HepG2 (cell line): ENCODE results near the gene NOS1AP. TPM values are rescaled to one million over a fixed set of nuclear protein-coding genes. Genes with fewer than 3 reads are reported as not detected.

Experiments
- ATAC-seq: fragments of 200-7000 bp; cut with Tn5 transposase; 3 replicates; pipeline ENCODE4 v1.9.1; 2020; ENCODE audit warnings: mild to moderate bottlenecking, moderate library complexity
- BruUV-seq: library from RNA; stranded (reverse); fragments of 400-500 nt; replicated peaks from 2 replicates; lab custom pipeline; 2021; lab: Mats Ljungman, UMichigan
- CTCF ChIA-PET: fragments of 300-600 bp; formaldehyde crosslinking; extraction: SDS; loops from one replicate; lab custom pipeline; 2021; ENCODE audit warnings: low total read pairs, inconsistent platforms, low intra/inter-chr PET ratio; lab: Yijun Ruan, JAX
- POLR2A ChIA-PET: fragments of 350-600 bp; sonication (Branson Sonifier 250); formaldehyde crosslinking; loops from one replicate; lab custom pipeline; 2020; ENCODE audit warnings: antibody characterized with exemption, inconsistent platforms; lab: Yijun Ruan, JAX
- DNase-seq: peaks from one replicate; pipeline ENCODE4 v3.0.0-alpha.2; 2015; ENCODE audit warnings: low spot score
- FAIRE-seq: peaks from 3 replicates; lab custom pipeline; 2011; peaks lifted over from hg19 to GRCh38; lab: Jason Lieb, UNC
- H2AFZ ChIP-seq: one replicate; pipeline ENCODE4 v1.6.1; 2011; ENCODE audit warnings: low read length, inconsistent platforms
- H3K27ac ChIP-seq: fragments of 300-600 bp; 3 replicates; pipeline ENCODE4 v1.8.0; 2011; ENCODE audit warnings: mixed run types, mild to moderate bottlenecking, mixed read lengths, low read length, inconsistent platforms; ENCODE audit not compliant: insufficient read depth; ENCODE audit errors: extremely low read length
- H3K27me3 ChIP-seq, 2 experiments: fragments of 200-600 bp in 1 of 2; 2 replicates in 1 of 2; 3 replicates in 1 of 2; pipeline versions ENCODE4 v1.6.0 to v1.8.0; 2011; ENCODE audit warnings: low read length in 2 of 2, mild to moderate bottlenecking in 2 of 2, moderate library complexity in 2 of 2, inconsistent platforms in 1 of 2; ENCODE audit not compliant: insufficient read depth in 2 of 2, control insufficient read depth in 1 of 2
- H3K36me3 ChIP-seq, 2 experiments: fragments of 200-600 bp in 1 of 2; replicated peaks in 1 of 2; 2 replicates in 1 of 2; 3 replicates in 1 of 2; pipeline versions ENCODE4 v1.5.1 to v1.8.0; 2011; ENCODE audit warnings: low read length in 2 of 2, inconsistent platforms in 1 of 2; ENCODE audit not compliant: insufficient read depth in 2 of 2, control insufficient read depth in 1 of 2
- H3K4me1 ChIP-seq: 2 replicates; pipeline ENCODE4 v1.5.1; 2012; ENCODE audit warnings: low read length, inconsistent platforms; ENCODE audit not compliant: insufficient read depth
- H3K4me2 ChIP-seq: 2 replicates; pipeline ENCODE4 v1.6.0; 2011; ENCODE audit warnings: low read depth, low read length, inconsistent platforms
- H3K4me3 ChIP-seq, 3 experiments: fragments of 200-600 bp in 1 of 3; sonication (generic), shearing (Covaris generic) in 1 of 3; replicated peaks in 1 of 3; 2 replicates each; pipeline ENCODE4 v1.5.1; 2011 to 2016; ENCODE audit warnings: low read length in 3 of 3, inconsistent platforms in 2 of 3, low read depth in 2 of 3, mild to moderate bottlenecking in 2 of 3, control low read depth in 1 of 3, mixed read lengths in 1 of 3; ENCODE audit not compliant: insufficient read depth in 1 of 3
- H3K79me2 ChIP-seq: one replicate; pipeline ENCODE4 v1.6.1; 2011; ENCODE audit warnings: low read length, inconsistent platforms; ENCODE audit not compliant: insufficient read depth
- H3K9ac ChIP-seq: 2 replicates; pipeline ENCODE4 v1.6.0; 2011; ENCODE audit warnings: mild to moderate bottlenecking, low read depth, low read length, inconsistent platforms; ENCODE audit not compliant: insufficient read depth
- H3K9me3 ChIP-seq: 2 replicates; pipeline ENCODE4 v1.5.1; 2012; ENCODE audit warnings: mild to moderate bottlenecking, low read length
- H4K20me1 ChIP-seq: 2 replicates; pipeline ENCODE4 v1.6.0; 2011; ENCODE audit warnings: inconsistent platforms, mild to moderate bottlenecking, low read length, moderate library complexity; ENCODE audit not compliant: insufficient read depth
- CHCHD3 ChIP-seq: sonication (generic); formaldehyde crosslinking; IDR thresholded peaks from 2 replicates; pipeline ENCODE4 v1.8.0; 2022; ENCODE audit warnings: mild to moderate bottlenecking, missing genetic modification reagents, moderate library complexity
- KLF13 ChIP-seq: sonication (generic); formaldehyde crosslinking; IDR thresholded peaks from 2 replicates; pipeline ENCODE4 v1.4.0; 2020; ENCODE audit warnings: mild to moderate bottlenecking, missing genetic modification reagents
- POGK ChIP-seq: sonication (generic); formaldehyde crosslinking; conservative IDR thresholded peaks from 2 replicates; pipeline ENCODE4 v1.8.0; 2022; ENCODE audit warnings: mild to moderate bottlenecking, moderate library complexity, missing genetic modification reagents
- RFX1 ChIP-seq: fragments of 450-650 bp; IDR thresholded peaks from 2 replicates; pipeline ENCODE4 v1.6.1; 2017
- ZBTB20 ChIP-seq: sonication (generic); formaldehyde crosslinking; IDR thresholded peaks from 2 replicates; pipeline ENCODE4 v1.8.1; 2023; ENCODE audit warnings: missing genetic modification reagents, low read depth, mild to moderate bottlenecking, borderline replicate concordance
- ZBTB8A ChIP-seq: sonication (generic); formaldehyde crosslinking; IDR thresholded peaks from 2 replicates; pipeline ENCODE4 v1.4.0; 2020; ENCODE audit warnings: mild to moderate bottlenecking, low read depth, missing genetic modification reagents, borderline replicate concordance
- ZNF512 ChIP-seq: sonication (generic); formaldehyde crosslinking; IDR thresholded peaks from 2 replicates; pipeline ENCODE4 v1.4.0; 2020; ENCODE audit warnings: mild to moderate bottlenecking, missing genetic modification reagents
- ZNF761 ChIP-seq: sonication (generic); formaldehyde crosslinking; conservative IDR thresholded peaks from 2 replicates; pipeline ENCODE4 v1.4.0; 2020; ENCODE audit warnings: mild to moderate bottlenecking, missing genetic modification reagents
- ZNF768 ChIP-seq: sonication (generic); formaldehyde crosslinking; IDR thresholded peaks from 2 replicates; pipeline ENCODE4 v1.4.0; 2020; ENCODE audit warnings: missing genetic modification reagents
- WGBS: methylation state at CpG from one replicate; pipeline ENCODE4 v1.1.6; 2017; ENCODE audit warnings: low lambda C conversion rate; 5-methylcytosine and 5-hydroxymethylcytosine counted together
- in situ Hi-C: cut with HindIII; loops from 2 replicates; pipeline ENCODE4 v1.10.0; 2017; ENCODE audit warnings: low pct_unique_long_range_greater_than_20kb; ENCODE audit not compliant: extremely low pct_ligation_motif_present
- intact Hi-C: fragments of 100-400 bp; cut with micrococcal nuclease; formaldehyde crosslinking; loops from one replicate; pipeline ENCODE4 v1.10.0; 2022; ENCODE audit not compliant: unreplicated experiment
- polyA plus RNA-seq, 8 experiments: library from polyadenylated mRNA; depleted of rRNA in 3 of 8; stranded (reverse) in 7 of 8; unstranded in 1 of 8; fragments of >200 nt; fragmentation: Illumina TruSeq in 4 of 8; extraction: Trizol in 4 of 8; gene quantifications; 2 replicates each; pipeline versions ENCODE4 v1.2.1 to v1.2.3, GENCODE V29; 2011 to 2016; ENCODE audit warnings: low read depth in 4 of 8, missing spikeins in 1 of 8, mixed read lengths in 1 of 8; ENCODE audit not compliant: insufficient read depth in 1 of 8
- total RNA-seq, 5 experiments: library from RNA; depleted of rRNA; stranded (reverse); fragments of >200 nt; fragmentation: Illumina TruSeq; extraction: Trizol; gene quantifications; 2 replicates each; pipeline ENCODE4 v1.2.3, GENCODE V29; 2016; ENCODE audit warnings: low read depth in 1 of 5
- TF ChIP-seq, protein P1 (sequence below): sonication (generic); formaldehyde crosslinking; IDR thresholded peaks from 2 replicates; pipeline ENCODE4 v1.5.0; 2020; ENCODE audit warnings: mild to moderate bottlenecking, missing genetic modification reagents, borderline replicate concordance

The NOS1AP gene
- total and polyA plus RNA-seq, 2 of the 13 experiments (the other 11 are each of a cell fraction or from before 2014, with no cell fraction given): 2.0 to 3.3 TPM

DNA sequence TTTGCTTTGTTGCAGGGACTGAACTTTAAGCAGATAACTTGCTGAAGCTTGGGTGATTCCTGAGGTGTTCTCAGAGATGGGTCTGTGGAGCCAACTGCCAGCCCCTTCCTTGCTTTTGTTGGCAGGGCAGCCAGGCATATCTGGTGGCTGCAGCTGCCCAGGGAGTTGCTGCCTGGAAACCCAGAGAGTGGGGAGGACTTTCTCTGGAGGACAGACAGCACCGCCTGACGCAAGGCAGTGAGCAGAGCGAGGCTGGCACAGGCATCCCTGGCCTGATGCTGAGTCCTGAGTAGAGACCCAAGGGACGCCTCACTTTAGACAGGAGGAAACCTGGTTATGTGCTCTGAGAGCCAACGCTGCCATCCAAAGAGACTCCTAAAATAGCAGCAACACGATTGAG lies 36.1 kb upstream of the NOS1AP start:
- Histone ChIP-seq H4K20me1 (no peaks in the 10 kb centered on the region), H3K9ac (no peak overlapping the region), H3K27ac (no peak overlapping the region), H2AFZ (no peak overlapping the region), H3K36me3 (no peaks in the 10 kb centered on the region), H3K27me3 (peaks cover 0 to 30% of the 10 kb centered on the region in 2 experiments; a peak in 3 of 5 replicates), H3K4me3 (no peak overlapping the region), H3K79me2 (no peaks in the 10 kb centered on the region), H3K9me3 (no peaks in the 10 kb centered on the region), H3K4me2 (no peak overlapping the region), H3K4me1 (peaks cover 19% of the 10 kb centered on the region)
- 12% methylated on average over 6 of the region's 6 CpGs for WGBS
- ChIA-PET CTCF (no interaction called here), POLR2A (no interaction called here)
- BruUV-seq: no TSS peak
- no peak for DNase-seq
- intact Hi-C loops (no loop called here), in situ Hi-C loops (no loop called here)
- no peak for ATAC-seq
- FAIRE-seq: no peak
- TF ChIP-seq ZNF768 (CRISPR knock-in tag): no peak
- TF ChIP-seq ZBTB8A (CRISPR knock-in tag): no peak

GRCh38 chr1:162035241-162035640 lies 34.2 kb upstream of the NOS1AP start:
- intact Hi-C loops: no loop called here
- Histone ChIP-seq H3K4me1 (peaks cover 19% of the 10 kb centered on the region), H4K20me1 (no peaks in the 10 kb centered on the region), H3K9me3 (no peaks in the 10 kb centered on the region), H3K36me3 (no peaks in the 10 kb centered on the region), H3K4me3 (0 out of 6 replicates have a peak overlapping the region, but pooled peaks of 1 of the 3 experiments have one; percentile 10), H3K4me2 (peak overlapping the region; percentile 45; the same call in 1 of the 2 replicates), H3K27ac (no peak overlapping the region), H2AFZ (peak overlapping the region; percentile 44), H3K27me3 (peaks cover 0 to 17% of the 10 kb centered on the region in 2 experiments; a peak in 3 of 5 replicates), H3K79me2 (no peaks in the 10 kb centered on the region), H3K9ac (no peak overlapping the region)
- no peak for FAIRE-seq
- POLR2A ChIA-PET: interaction anchor here (1.0 kb wide), 1 partner anchor 11 kb away, joined by 3 read pairs; the partner anchor contains the start of gene OLFML2B
- CTCF ChIA-PET: interaction anchor here (1.1 kb wide), 1 partner anchor 243 kb away, joined by 4 read pairs; no protein-coding TSS in a partner anchor
- BruUV-seq: no TSS peak
- WGBS: 0% methylated on average over 2 of the region's 2 CpGs
- peak; percentile 28; the same call in 1 of the 3 replicates for ATAC-seq
- DNase-seq: peak; percentile 10
- in situ Hi-C loops: no loop called here
- TF ChIP-seq POGK (CRISPR knock-in tag): no peak
- TF ChIP-seq ZNF761 (CRISPR knock-in tag): no peak
- TF ChIP-seq ZNF512 (CRISPR knock-in tag): no peak
- no peak for TF ChIP-seq ZBTB20 (CRISPR knock-in tag)
- no peak for TF ChIP-seq CHCHD3 (CRISPR knock-in tag)
- no peak for TF ChIP-seq RFX1
- no peak for TF ChIP-seq KLF13 (CRISPR knock-in tag)
- TF ChIP-seq, protein P1, sequence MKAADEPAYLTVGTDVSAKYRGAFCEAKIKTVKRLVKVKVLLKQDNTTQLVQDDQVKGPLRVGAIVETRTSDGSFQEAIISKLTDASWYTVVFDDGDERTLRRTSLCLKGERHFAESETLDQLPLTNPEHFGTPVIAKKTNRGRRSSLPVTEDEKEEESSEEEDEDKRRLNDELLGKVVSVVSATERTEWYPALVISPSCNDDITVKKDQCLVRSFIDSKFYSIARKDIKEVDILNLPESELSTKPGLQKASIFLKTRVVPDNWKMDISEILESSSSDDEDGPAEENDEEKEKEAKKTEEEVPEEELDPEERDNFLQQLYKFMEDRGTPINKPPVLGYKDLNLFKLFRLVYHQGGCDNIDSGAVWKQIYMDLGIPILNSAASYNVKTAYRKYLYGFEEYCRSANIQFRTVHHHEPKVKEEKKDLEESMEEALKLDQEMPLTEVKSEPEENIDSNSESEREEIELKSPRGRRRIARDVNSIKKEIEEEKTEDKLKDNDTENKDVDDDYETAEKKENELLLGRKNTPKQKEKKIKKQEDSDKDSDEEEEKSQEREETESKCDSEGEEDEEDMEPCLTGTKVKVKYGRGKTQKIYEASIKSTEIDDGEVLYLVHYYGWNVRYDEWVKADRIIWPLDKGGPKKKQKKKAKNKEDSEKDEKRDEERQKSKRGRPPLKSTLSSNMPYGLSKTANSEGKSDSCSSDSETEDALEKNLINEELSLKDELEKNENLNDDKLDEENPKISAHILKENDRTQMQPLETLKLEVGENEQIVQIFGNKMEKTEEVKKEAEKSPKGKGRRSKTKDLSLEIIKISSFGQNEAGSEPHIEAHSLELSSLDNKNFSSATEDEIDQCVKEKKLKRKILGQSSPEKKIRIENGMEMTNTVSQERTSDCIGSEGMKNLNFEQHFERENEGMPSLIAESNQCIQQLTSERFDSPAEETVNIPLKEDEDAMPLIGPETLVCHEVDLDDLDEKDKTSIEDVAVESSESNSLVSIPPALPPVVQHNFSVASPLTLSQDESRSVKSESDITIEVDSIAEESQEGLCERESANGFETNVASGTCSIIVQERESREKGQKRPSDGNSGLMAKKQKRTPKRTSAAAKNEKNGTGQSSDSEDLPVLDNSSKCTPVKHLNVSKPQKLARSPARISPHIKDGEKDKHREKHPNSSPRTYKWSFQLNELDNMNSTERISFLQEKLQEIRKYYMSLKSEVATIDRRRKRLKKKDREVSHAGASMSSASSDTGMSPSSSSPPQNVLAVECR: no peak
